GM18858 (cell line): ENCODE data around the gene KRTAP6-2.

ENCODE experiments used
- ATAC-seq: cut with Tn5 transposase; IDR thresholded peaks from one replicate; pipeline ENCODE4 v1.9.1; 2021; ENCODE audit not compliant: unreplicated experiment

Gene KRTAP6-2, protein sequence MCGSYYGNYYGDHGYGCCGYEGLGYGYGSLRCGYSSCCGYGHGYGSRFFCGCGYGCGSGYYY

DNA sequence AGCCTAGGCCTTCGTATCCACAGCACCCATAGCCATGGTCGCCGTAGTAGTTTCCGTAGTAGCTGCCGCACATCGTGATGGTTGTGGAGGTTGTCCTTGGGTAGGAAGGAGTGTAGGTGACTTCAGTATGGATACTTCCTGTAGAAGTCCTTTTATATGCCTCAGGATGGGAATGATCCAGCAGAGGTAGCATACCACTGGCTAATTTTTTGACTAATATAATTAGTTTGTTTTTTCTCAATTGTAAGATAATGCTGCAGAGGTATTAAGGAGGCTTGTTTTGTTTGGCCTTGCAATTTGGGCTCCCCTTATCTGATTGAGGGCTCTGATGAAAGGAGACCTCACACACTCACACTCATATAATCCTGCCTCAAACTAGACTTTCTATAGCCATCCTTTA, at the start of gene KRTAP6-2:
Gene KRTAP6-2, minus strand, starts transcription at position 101 of the 400 bp plus-strand sequence. Its CDS starts 28 bp downstream, at position 73.
- no peak for ATAC-seq

DNA sequence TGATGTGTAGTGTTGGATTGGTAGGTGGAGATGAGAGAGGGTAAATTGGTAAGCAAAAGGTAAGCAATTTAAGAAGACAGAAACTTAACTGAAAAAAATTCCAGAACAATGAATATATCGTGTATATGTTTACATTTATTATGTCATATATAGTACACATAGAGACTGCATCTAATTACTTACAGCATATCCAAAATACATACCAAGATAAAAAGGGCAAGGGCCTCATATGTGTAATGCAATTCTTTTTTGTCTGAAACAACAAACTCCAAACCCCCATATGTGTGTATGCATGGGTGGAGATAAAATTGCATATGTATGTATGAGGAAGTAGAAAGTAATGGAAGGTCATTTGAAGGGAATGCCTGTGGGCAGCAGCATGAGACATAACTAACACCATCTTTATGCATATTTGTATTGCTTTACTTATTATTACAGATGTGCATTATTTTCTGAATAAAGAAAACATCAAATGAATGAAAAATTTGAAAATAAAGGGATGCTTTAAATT, 48.3 kb upstream of the KRTAP6-2 start:
- ATAC-seq, result no peak

DNA sequence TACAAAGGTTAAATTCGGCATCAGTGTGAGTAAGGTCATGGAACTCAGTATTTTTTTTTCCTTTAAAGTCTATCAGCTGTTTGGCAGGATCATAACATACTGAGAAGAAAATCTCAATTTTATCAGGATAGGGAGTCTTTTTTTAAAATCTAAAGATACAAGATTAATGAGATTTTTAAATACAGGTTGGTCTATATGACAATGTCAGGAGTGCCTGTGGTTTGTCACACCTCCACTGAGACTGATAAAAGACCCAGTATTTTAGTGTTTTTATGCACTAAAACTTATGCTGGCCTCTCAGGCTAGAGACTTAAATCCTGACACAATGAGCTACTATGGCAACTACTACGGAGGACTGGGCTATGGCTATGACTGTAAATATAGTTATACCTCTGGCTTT, 43.9 kb upstream of the KRTAP6-2 start, which contains the start of gene KRTAP20-3:
Gene KRTAP20-3, plus strand, starts transcription at position 301 of the 400 bp plus-strand sequence.
- ATAC-seq, result no peak

DNA sequence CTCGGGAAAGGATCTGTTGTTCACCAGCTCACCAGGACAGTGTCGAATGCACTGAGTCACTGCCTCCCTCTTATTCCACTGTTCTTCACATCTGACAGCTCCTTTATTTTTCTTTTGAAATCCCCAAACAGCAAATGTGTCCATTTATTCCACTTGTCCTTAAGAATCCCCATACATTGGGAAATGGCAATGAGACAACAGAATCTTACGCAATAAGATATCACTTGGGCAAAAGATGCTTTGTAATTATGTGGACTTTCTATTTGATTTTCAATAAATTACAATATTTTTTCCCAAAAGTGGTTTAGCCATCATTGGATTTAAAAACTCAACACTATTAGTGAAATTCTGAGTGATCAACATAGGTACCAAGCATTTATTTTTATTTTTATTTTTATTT, 40.0 kb upstream of the KRTAP6-2 start:
- ATAC-seq, result no peak

DNA sequence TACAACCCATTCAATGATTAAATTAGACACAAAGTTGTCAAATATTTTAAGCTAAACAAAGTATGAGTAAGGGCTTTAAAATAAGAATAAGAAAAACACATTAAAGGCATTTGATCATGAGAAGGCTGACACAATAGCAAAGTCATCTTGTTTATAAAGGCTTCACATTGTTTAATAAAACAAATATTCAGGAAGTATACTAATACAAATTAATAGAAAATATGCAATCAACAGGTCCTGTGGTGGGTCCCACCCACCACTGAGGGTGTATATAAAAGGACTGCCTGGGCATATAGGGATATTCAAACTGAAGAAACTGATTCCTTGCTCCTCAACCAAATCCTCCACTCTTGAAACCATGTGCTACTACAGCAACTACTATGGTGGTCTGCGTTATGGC, 36.2 kb upstream of the KRTAP6-2 start, which contains the start of gene KRTAP20-2:
Gene KRTAP20-2, plus strand, starts transcription at position 301 of the 400 bp plus-strand sequence. Its CDS starts 58 bp downstream, at position 359.
- no peak for ATAC-seq

DNA sequence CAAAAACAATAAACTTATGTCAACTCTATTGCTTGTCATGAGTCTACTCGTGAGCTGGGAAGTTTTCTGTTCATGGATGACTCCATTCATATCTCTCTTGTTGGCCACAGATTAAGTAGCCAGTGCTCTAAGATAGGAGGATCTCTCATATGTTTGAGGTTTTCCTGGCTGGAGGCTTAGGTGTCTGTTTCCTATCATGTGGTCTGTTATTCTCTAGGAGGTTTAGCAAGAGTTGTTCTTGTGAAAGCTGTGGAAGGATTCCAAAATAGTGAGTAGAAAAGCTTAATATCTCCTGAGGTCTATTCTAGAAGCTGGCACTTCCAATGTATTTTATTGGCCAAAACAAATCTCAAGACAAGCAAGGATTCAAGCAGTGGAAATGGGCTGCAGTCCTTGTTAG, 30.5 kb upstream of the KRTAP6-2 start:
- ATAC-seq, result no peak

DNA sequence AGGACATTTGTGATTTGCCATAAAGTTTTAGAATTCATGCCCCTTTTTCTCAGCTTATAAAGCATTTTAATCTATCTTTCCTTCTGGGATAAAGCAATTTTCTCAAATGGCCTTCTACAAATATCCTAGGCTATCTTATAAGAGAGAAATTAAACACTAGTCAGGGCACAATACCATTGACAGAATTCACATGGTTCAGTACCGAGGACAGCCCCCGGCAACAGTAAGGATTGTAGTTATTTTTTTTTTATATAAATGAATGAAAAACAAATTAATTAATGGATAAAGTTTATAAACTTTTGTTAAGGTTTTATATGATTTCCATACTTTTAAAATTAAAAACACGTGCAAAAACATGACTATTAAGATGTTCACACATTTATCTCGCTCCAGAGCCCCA, 29.4 kb upstream of the KRTAP6-2 start:
- no peak for ATAC-seq

DNA sequence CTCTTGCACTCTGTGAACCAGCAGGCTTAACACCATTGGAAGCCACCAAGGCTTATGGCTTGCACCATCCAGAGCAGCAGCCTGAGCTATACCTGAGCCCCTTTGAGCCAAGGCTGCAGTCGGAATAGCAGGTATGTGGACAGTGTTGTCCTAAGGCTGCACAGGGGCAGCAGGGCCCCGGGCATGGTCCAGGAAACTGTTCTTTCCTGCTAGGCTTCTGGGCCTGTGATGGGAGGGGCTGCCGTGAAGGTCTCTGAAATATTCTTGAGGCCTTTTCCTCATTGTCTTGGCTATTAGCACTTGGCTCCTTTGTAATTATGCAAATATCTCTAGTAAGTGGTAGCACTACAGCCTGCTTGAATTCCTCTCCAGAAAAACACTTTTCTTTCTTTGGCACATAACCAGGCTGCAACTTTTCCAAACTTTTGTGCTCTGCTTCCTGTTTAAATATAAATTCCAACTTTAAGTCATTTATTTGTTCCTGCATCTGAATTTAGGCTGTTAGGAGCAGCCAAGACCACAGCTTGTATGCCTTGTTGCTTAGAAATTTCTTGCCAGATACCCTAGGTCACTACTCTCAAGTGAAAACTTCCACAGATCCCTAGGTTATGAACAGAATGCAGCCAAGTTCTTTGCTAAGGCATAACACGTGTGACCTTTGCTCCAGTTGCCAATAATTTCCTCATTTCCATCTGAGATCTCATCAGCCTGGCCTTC, 26.9 kb upstream of the KRTAP6-2 start:
- no peak for ATAC-seq

DNA sequence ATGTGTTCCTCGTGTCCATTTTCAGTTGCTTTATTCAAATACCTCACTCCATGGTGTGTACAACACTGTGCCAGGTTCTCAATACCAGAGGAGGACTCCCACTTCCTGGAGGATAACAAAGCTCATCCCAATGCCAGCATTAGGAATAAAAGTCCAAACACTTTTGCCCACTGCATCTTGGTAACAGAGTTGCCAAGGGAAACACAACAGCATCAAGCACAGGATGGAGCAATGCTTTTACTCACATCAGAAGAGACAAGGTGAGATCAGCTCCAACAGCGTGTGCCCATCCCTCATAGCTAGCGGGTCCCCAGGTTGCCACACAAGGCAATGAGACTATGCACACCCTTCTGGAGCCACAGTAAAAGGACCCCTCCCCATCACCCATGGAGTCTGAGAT, 24.7 kb upstream of the KRTAP6-2 start:
- ATAC-seq, result no peak

DNA sequence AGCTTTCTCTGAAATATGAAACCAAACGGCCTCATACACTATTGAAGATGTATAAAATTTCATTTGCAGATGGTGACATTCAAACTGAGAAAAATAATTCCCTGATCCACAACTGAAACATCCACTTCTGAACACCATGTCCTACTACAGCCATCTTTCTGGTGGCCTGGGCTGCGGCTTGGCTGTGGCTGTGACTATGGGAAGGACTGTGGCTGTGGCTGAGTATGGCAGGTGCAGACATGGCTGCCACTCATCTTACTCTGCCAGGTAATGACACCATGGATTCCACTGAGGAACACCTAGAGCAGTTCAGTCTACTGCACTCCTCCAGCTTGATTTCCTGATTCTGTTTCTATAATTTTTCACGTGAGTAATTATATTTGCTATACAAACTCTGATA, 21.8 kb upstream of the KRTAP6-2 start, which contains the start of gene KRTAP20-4:
Gene KRTAP20-4, plus strand, starts transcription at position 106 of the 400 bp plus-strand sequence.
- no peak for ATAC-seq

DNA sequence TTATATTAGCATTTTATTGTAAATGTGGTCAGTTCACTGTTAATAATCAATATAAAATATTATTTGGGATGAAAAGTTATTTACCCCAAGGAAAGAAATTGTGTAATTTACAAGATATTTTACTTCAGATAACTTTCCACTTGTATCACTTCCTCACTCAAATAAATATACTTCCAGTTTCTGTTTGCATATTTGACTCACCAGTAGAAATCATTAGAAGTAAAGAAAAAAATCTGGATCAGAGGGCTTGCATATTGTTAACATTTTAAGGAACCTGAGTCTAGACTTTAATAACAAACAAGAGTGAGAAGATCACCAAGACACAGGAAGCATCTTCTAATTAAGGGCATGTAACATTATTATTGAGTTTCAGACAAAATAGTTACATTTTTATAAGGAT, 21.4 kb upstream of the KRTAP6-2 start:
- no peak for ATAC-seq

DNA sequence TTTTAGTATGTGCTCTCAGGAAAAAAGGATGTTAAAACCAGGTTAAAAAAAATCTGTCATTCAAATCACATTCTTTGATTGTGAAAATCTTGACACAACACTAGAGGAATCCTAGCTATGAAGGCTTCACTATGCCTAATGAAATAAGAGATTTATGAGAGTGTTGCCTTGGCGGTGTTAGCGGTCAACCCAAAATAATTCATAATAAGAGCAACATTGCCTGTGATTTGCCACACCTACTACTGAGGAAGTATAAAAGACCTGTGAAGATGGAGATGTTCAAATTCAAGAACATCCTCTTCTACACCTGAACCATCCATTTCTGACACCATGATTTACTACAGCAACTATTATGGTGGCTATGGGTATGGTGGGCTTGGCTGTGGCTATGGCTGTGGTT, 17.4 kb upstream of the KRTAP6-2 start, which contains the start of gene KRTAP20-1:
Gene KRTAP20-1, plus strand, starts transcription at position 301 of the 400 bp plus-strand sequence. Its CDS starts 30 bp downstream, at position 331.
- ATAC-seq, result no peak

DNA sequence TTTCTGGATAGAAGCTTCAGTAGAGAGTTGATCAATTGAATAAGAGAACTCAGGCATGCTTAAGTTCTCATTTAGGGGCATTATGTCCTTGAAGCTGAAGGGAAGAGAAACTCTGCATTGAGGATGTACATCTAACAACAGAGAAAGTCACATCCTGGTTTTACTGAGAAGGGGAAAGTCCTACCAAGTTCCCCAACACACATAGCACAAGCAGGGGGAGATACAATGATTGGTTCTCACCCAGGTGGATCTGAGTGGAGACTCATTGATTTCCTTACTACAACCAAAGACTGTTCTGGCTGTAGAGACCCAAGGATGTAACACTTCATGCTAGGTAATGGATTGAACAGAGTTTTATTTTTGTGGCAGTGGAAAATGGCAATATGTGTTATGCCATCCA, 16.5 kb upstream of the KRTAP6-2 start:
- ATAC-seq, result no peak

DNA sequence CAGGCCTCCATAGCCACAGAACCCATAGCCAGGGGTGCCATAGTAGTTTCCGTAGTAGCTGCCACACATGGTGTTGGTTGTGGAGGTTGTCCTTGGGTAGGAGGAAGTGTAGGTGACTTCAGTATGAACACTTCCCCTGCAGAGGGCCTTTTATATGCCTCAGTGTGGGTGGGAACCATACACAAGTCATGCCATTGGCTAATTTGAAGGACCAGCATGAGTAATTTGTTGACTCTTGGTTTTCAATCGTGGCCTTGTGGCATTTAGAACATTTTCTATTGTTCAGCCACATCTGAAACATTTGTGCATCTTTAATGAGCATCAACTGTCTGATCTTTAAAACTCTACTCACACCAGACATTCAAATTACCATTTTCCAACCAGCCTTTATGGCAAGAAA, 15.1 kb upstream of the KRTAP6-2 start, which contains the start of gene KRTAP6-1:
Gene KRTAP6-1, minus strand, starts transcription at position 95 of the 400 bp plus-strand sequence. Its CDS starts 26 bp downstream, at position 69.
- ATAC-seq, result no peak

DNA sequence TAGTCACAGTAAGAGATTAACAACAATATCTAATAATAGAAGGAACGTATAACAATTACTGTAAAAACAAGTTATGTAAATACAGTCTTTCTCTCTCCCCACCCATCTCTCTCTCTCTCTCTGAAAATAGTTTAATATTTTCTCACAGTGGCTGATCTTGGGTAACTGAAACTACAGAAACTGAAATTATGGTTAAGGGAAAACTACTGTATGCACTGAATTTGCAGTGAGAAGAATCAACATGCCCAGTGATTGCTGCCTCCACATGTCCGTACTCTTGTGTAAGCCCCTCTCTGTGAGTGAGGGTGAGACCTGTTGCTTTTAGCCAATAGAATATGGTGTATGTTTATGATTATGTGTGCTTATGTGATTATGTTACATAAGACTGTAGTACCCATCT, 13.4 kb upstream of the KRTAP6-2 start:
- no peak for ATAC-seq

DNA sequence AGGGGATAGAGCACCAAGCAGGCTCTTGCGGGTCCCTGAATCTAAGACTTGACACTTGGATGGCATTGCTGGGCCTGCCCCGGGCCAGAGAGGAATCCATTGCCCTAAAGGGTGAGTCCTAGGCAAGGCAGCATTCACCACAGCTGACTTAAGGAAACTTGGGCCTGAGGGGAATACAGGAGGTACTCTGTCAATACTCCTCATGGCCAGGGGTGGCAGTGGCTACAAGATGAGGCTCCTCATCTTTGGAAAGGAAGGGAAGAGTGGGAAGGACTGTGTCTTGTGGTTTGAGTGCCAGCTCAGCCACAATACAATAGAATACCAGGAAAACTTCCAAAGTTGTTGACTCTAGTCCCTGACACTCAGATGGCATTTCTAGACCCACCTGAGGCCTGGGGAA, 7.3 kb upstream of the KRTAP6-2 start:
- ATAC-seq, result no peak

DNA sequence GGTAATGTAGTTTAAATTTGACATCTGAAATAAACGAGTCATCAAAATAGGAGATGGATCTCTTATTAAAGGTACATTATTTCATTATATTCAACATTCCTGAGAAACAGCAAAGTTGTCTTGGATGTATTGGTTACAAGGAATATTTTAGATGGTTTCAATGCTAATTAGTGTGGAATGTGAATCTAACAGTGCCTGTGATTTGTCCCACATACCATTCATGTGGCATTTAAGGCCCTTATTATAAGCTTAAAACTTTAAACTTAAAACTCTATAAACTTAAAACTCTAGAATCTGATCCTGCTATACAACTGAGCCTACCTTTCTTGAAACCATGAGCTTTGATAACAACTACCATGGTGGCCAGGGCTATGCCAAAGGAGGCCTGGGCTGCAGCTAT, 2.1 kb upstream of the KRTAP6-2 start, which contains the start of gene KRTAP22-1:
Gene KRTAP22-1, plus strand, starts transcription at position 301 of the 400 bp plus-strand sequence.
- no peak for ATAC-seq

DNA sequence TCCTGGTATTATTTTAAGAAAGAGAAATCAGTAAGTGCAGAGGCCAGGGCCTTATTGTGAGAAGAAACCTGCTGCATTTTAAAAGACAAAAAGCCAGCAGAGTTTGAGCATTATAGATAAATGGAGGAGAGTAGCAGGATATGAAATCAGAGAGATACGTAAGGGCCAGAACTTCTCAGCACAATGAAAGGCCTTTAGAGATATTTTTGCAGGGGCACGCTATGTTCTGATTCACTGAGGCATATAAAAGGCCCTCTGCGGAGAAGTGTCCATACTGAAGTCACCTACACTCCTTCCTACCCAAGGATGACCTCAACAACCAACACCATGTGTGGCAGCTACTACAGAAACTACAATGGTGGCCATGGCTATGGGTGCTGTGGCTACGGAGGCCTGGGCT, 6.6 kb downstream of the KRTAP6-2 start, which contains the start of gene KRTAP6-3:
Gene KRTAP6-3, plus strand, starts transcription at position 301 of the 400 bp plus-strand sequence. Its CDS starts 6 bp downstream, at position 307.
- ATAC-seq, result no peak

DNA sequence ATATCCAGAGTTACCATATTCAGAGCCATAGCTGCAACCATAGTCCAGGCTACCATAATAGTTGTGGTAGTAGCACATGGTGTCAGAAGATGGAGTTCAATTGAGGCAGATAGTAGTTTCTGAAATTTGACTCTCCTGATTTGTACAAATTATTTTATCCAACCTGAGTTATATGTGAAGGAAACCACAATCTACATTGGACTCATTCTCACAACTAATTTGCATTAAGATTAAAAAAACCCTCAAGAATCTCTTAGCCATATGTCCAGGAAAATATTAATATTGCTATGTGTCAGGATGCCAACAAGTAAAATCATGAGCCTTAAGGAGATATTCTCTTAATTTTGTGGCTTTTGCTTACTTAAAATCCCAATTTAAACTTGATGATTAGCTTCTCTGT, 8.4 kb downstream of the KRTAP6-2 start, which contains the start of gene KRTAP22-2:
Gene KRTAP22-2, minus strand, starts transcription at position 101 of the 400 bp plus-strand sequence.
- ATAC-seq, result no peak

DNA sequence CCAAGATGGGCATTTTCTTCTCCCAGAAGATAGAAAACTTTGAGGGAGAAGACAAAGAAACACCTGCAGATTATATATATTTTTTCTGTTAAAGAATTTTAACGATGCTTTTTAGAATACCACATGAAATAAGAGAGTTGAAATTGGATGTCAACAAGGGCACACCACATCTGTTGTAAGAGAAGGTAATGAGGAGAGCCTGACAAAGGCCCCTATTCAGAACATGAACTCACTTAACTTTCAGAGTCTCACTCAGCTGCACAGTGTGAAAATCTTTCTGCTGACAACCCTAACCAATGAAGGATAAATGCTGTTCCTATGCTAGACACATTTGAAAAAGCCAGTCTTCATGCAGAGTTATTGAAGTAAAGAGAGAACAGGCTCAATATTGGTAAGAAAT, 15.8 kb downstream of the KRTAP6-2 start:
- no peak for ATAC-seq

DNA sequence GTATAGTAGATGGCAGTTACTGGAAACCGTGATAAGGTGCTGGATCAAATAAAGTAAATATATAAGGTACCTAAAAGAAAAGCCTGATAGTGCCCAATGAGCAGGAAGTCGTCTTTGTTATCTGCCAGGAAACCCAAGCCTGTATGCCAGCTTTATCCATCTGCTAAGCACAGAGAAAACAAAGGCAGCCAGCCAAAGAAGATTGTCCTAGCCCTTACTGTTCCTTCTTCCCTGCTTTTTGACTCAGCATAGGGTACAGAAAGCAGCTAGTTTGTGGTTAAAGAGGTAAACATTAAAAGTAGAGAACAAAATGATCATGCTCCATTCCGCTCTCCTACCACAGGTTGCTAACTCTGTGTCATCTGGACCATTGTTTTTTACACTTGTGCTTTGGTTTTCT, 18.6 kb downstream of the KRTAP6-2 start:
- ATAC-seq, result no peak

DNA sequence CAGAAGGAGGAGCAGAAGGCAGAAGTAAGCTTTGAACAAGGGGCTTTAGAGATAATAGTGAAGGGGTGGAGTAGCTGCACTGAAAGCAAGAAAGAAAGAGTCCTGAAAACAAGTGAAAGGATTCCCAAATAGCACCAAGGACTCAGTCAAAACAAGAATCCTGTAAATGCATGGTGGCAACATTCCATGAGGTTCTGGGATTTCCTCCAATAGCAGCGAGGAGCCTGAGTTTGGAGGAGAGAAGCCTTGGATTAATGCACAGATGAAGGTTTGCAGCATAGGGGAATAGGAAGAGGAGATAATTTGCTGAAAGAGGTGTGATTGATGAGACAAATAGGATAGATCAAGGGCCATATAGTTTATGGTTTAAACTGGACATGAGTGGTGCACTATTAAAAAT, 19.4 kb downstream of the KRTAP6-2 start:
- no peak for ATAC-seq
